GM19239 (cell line): ENCODE results near the gene GADD45GIP1.

Experiments
- DNase-seq: peaks from one replicate; pipeline ENCODE4 v3.0.0; 2011; ENCODE audit warnings: low spot score; ENCODE audit not compliant: insufficient read length
- FAIRE-seq: peaks from 2 replicates; lab custom pipeline; 2011; peaks lifted over from hg19 to GRCh38; lab: Jason Lieb, UNC

The GADD45GIP1 gene

DNA sequence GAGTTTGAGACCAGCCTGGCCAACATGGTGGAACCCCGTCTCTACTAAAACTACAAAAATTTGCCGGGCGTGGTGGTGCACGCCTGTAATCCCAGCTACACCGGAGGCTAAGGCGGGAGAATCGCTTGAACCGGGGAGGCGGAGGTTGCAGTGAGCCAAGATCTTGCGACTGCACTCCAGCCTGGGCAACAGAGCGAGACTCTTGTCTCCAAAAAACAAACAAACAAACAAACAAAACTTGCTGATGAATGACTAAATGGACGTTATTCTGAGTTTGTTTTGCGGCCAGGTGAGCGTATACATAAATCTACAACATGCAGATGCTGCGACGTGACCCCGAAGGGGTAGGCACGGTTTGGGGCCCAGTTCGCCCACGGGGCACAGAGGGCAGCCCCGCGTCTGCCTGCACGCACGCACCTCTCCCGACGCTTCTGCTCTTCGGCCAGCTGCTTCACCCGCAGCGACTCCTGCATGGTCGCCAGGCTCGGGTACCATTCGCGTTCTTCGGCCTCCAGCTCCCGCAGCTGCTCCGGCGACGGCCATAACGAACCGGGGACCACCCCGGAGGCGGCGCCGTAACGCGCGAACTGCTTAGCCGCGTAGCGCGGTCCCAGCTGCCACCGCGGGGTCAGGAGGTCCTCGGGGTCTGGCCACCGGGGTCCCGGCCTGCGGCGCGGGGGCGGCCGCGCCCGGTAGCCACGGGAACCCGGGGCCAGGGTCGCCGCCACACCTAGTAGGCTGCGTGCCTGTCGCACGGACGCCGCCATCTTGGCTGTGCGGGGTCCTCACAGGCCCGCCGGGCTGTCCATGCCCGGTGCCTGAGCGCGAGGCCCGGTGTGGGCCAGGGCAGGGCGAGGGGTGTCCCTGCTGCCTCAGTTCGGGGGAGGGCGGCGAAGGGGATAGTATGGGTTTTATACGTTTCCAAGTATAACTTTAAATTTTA is at the start of gene GADD45GIP1:
Gene GADD45GIP1 (minus strand): TSS at position 778 of the 943 bp plus-strand sequence. CDS start 11 bp downstream, at position 767.
- peak; percentile 72 for DNase-seq

DNA sequence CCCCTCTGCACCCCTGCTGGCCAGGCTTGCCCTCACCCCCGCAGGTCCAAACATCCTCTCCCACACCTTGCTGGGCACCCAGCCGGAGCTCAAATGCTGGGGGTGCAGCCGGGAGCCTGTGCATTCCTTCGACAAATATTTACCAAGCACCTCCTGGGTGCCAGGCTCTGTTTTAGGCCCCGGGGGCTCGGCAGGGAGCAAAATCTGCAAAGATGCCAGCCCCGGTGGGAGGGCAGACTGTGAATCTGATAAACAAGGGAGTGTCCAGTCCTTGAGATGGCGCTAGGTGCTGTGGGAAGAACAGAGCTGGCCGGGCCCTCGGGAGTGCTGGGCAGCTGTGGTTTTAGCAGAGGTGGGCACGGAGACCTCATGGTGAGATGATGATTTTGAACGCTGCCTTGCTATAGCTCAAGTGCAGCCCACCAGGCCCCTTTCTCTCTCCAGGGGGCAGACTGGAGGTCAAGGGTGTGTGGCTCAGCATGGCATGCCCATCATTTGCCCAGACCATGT is 48.9 kb upstream of the GADD45GIP1 start:
- FAIRE-seq: no peak
- no peak for DNase-seq

More for the DNA sequence above, at the start of gene GADD45GIP1:
- peak; percentile 80 for FAIRE-seq

DNA sequence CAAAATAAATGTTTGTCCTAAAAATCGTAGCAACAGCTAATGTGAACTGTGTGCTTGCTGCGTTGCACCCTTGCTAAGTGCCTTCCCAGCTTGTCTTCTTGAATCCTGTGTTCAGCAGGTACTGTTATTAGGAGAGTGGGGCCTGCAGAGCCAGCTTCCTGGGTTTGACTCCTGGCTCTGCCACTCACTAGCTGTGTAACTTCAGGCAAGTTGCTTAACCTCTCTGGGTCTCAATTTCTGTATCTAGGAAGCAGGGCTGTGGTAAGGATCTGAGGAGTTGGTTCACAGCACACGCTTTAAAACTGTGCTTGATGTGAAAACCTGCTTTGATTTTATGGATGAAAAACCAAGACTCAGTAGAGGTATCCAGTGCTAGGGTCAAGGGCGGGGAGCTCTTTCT is 48.2 kb upstream of the GADD45GIP1 start:
- DNase-seq: no peak

DNA sequence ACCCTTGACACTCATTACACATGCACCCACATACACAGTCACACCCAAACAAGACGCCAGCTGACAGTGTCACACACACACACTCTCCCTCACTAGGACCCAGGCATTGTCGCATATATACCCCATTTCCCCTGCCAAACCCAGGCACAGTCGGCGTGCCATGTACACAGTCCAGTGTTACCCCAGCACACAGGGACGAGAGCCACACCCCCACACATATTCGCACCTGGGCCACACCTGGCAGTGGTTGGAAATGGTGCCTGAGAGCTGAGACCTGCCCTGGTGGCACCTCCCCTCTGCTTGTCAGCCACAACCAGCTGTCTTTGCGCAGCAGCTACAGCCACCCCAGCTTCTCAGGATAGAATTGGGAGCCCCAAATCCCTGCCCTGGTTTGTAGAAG is 47.2 kb upstream of the GADD45GIP1 start:
- FAIRE-seq (no peak), DNase-seq (no peak)

More for the DNA sequence above, 48.2 kb upstream of the GADD45GIP1 start:
- FAIRE-seq: no peak

DNA sequence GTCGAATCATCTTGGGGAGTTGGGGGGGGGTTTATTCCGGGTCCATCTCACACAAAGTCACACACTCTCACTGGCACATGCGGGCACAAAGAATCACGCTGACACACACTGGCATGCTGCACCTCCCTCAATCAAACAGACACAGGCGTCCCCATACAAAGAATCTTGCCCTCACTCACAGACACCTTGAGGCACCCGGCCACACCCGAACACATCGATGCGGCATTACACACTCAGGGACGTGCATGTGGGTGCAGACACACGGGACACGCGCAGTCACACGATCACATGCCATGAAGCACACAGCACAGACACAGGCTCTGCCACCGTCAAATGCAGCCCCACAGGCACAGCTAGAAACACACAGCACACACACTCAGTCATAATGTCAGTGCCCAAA is 46.1 kb upstream of the GADD45GIP1 start:
- no peak for DNase-seq
- no peak for FAIRE-seq

DNA sequence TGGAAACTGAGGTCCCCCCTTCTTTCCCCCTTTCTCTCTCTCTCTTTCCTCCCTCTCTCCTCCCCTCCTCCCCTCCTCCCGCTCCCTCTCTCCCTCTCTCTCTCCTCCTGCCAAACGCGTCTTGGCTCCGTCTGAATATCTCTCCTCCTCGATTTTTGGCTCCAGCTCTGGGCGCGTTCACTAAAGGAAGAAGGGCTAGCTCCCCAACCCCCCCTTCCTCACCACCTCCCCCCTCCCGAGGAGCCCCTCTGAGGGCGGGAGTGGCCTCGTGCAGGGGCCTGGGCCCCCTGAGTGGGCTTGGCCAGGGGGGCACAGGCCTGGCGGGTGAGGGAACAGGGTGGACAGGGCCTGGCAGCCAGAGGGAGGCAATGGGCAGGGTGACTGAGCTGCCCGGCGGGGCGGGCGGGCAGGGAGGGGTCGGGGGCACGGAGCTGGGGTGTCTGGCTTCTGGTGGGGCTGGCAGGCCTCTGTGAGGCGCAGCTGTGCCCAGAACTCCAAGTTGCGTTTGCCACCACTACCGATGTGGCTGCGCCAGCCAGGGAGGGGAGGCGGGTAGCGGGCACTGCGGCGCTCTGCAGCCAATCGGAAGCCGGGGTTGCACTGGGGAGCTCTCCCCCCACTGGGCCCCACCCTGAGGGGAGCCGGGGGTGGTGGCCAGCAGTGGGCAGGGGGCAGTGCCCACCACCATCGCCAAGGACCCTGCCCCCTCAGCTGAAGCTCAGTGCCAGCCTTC is 45.3 kb upstream of the GADD45GIP1 start:
- FAIRE-seq (no peak), DNase-seq (no peak)

DNA sequence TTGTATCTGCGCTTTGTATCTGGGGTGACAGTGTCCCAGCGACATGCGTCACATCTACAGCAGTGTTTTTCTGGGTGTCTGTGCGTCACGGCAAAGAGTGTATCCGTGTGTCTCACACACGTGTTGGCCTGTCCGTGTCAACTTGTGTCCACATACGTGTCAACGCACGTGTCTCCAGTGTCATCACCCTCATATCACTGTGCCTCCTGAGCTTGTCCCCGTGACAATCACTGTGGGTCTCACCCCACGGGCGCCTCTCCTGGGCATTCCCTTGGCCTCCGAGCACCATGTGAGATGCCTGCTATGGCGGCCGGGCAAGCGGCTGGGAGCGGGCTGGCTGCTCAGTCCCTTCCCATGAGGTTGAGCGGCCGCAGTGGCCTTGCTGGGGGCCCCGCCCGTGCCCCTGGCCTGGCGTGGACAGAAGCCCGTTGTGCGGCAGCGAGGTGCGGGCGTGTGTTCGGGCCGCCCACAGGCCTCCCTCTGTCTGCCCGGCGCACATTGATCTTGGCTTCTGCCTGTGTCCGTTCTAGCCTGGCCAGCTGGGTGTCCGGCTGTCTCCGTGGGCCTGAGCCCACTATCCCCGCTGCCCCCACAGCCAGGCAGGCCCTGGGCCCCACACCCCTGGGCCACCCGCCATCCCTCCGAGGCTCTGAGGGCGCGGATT is 44.6 kb upstream of the GADD45GIP1 start:
- DNase-seq: no peak
- no peak for FAIRE-seq

DNA sequence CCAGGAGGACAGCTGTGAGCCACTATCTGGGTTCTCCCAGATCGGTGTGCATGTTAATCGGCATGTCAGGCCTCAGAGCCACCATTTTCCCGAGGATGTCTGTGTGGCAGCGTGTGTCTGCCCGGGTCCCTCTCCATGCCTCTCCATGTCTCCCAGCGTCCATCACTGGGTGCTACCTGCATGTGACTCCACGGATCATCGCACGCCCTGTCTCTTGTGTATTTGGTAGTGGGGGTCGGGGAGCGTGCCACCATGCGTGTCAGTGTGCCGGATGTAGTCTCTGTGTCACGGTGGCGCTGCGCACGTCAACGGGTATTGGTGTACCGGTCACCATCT is 44.1 kb upstream of the GADD45GIP1 start:
- no peak for FAIRE-seq
- no peak for DNase-seq

DNA sequence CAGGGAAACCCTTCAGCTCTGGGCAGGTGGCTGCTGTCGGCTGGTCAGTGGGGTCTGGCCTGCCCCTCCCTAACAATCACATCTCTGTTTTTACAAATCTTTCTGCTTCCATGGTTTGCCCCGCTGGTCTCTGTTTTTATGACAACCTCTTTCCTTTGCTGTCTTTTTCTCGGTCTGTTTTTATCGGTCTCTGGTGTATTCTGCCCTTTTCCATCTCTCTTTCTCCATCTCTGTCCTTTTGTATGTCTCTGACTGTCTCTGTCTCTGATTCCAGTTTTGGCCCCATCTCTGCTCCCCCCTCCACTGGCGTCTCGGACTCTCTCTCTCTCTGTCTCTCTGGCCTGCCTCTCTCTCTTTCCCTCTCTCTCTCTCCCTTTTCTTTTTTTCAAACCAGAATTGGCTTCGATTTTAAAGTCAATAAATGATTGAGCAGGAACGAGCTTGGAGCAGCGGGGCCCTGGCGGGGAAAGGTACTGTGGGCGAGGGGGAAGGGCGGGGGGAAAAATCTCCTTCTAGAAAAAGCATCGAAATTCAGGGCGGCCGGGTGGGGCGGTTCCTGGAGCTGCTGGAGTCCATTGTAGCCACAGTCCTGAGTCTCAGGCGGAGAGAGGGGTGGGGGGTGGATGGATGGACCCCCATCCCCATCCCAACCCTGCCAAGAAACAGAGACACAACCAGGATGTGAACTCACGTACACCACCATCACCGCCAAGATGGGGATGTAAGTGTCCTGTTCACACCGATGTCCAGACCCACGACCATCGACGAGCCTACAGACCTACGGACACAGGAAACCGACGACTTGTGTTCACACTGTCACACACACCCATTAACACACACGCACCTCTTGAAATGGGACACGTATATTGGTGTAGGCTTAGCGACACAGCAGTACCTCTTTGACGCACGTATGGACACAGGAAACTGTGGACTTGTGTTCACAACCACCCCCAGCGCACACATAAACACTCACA is 41.2 kb upstream of the GADD45GIP1 start:
- FAIRE-seq (no peak), DNase-seq (no peak)

DNA sequence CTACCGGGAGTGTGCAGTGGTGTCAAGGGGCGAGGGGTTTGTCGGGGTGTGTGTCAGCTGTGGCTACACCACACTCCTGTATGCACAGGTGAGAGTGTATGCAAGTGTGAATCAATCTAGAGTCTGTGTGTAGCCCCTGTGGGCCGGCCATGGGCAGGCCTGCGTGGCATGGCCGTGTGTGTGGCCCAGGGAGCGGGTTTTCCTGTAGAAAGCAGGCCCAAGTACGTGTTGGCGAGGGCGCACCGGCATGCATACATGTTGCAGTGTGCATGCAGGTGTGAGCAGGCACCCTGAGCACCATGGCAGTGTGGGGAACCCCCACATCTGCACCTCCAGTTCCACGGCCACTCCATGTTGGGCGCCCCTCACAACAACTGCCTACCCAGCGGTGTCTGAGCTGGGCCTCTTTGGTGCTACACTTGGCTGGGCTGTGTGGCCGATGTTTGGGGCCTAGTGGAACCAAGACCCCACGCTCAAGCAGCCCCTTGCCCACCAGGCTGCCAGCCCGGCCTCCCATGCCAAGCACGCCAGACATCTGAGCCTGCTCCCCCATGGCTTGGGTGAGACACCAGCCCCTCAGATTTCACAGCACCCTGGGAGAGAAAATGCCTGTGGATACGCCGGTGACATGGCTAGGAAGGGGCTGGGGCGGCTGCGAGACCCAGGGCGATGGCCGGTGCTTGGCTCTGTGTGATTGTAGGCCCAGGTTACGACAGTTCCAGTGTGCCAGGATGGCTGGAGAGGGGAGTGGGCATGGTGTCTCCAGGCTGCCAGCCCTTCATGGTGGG is 40.4 kb upstream of the GADD45GIP1 start:
- DNase-seq (no peak), FAIRE-seq (no peak)

DNA sequence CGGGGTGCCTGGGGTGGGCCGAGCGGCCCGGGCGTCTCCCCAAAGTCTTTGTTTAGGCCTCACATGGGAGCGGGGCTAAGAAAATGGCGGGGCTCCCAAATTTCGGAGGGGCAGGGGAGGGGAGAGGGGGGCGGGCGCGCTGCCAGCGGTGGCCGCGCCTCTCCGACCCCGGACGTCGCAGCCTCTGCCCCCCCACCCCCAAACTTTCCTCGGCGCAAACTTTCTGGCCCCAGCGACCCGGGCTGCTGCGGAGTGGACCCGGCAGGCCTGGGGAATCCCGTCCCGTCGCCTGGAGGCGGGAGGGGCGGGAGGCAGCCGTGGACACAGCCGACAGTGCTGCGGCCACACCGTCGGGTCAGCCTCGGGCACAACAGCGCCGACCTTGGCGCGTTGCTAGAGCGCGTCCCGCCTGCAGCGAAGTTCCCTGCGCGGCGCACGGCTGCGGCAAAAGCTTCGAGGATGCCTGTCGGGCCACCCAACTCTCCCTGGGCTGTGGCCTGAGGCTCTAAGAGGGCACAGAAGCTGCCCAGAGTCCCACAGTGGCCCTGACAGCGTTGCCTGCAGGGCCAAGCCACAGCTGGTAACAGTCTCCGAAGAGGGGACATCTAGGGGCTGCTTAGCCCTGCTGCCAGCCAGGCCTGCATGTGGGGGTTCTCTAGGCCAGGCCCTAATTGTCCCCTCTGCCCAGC is 39.5 kb upstream of the GADD45GIP1 start:
- FAIRE-seq: no peak
- no peak for DNase-seq

DNA sequence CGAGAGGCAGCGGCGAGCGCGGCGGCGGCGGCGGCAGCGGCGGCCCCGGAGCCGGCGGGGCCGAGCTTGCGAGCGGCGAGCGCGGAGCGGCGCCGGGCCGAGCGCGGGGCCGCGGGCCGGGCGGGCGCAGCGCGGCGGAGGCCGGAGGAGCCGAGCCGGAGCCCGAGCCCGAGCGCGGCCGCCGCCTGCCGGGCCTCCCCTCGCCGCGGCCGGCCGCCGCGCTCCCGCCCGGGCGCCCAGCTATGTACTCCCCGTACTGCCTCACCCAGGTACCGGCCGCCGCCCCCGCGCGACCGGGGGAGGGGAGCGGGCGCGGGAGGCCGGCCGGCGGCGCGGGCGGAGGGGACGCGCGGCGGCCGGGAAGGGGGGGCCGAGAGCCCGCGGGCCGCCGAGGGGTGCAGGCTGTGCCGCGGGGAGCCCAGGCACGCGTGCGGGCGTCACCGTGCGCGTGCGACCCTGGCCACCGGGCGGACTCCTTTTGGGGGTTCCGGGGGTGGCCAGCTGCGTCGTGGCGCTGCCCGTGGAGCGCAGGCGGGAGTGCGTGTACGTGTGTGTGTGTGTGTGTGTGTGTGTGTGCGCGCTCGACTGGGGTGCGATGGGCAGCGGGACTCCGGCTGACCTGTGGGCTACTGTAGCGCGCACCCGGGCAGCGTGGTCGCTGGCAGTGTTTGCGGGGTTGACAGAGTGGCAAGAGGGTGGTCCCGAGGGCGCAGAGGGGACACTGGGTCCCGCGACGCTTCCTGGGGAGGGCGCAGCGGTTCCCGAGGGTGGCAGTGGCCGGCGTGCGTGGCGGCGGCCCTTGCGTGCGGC is 38.8 kb upstream of the GADD45GIP1 start:
- FAIRE-seq (no peak), DNase-seq (peak; percentile 84)

DNA sequence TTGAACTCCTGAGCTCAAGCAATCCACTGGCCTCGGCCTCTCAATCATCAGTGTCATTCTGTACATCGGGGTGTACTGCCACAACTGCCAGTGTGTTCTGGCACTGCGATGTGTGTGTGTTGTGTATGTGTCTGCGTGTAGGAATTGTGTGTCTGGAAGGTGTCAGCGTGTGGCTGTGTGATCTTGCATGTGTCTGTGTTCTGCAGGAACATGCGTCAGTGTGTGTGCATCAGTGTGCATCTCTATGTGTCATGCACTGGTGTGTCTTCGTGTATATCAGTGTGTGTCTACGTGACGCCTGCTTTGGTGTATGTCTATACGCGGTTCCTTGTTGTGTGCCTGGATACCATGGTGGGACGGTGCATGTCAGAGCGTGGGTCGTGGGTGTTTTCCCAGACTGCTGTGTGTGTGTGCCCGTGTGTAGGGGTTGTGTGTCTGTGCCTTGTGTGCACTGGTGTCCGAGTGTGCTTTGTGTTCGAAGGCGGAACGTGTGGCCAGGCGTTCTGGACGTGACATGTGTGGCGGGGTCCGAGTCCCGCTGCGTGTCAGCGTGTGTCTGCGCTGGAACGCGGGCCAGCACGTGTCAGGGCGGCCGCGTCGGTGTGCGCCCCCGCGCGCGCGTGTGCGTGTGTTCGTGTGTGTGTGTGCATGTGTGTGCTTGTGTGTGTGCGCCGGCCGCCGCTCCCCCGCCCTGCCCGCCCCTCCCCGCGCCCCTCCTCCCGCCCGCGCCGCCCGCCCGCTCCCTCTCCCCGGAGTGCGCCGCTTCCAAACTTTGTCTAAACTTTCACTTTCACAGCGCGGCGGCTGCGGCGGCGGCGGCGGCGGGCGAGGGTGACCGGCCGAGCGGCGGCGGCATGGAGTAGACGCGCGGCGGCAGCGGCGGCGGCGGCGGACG is 37.9 kb upstream of the GADD45GIP1 start, which contains the start of gene NFIX:
Gene NFIX (plus strand): TSS at position 775 of the 895 bp plus-strand sequence. CDS start 363 bp downstream, outside the sequence.
- DNase-seq (no peak), FAIRE-seq (no peak)

DNA sequence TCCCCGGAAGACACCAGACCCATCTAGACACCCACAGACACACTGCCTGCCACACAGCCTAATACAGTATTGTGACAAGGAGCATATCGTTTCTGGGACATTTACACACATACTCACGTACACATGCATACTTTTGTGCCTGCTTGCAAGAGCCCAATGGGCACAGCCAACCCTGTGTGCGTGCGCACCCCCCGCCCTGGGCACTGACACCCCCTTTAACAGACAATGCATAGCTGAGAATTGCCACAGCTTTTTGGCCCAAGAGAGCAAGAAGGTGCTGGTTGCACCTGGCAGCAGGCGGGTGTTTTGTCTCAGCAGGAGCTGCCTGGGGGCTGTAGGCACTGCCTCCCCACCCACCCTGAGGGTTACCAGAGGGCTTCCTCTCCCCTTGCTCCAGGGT is 36.5 kb upstream of the GADD45GIP1 start:
- no peak for FAIRE-seq
- DNase-seq: no peak

DNA sequence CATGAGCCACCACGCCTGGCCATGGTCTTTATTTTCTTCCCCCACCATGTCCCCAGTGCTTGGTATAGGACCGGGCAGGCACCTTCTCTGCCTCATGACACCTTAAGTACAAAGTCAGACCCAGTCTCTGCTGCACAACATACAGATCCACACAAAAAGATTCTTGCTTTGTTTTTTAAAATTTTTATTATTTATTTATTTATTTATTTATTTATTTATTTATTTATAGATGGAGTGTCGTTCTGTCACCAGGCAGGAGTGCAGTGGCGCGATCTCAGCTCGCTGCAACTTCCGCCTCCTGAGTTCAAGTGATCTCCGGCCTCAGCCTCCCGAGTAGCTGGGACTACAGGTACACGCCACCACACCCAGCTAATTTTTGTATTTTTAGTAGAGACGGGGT is 35.7 kb upstream of the GADD45GIP1 start:
- DNase-seq (no peak), FAIRE-seq (no peak)

DNA sequence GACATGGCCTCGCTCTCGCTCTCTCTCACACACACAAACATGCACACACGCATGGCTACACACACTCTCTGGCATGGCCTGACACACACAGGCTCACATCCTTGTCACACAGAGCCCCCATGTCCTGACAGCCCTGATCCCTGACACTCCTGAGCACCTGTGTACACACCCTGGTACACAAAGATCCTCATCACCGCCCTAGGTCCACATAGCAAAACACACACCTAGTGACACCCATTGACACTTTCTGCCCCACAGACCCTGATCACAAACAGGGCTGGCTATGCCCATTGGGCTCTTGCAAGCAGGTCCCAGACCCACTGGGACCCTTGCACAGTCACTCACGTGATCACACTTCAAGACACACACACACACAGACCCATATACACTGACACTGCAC is 34.3 kb upstream of the GADD45GIP1 start:
- no peak for DNase-seq
- no peak for FAIRE-seq
